Loucy (cell line): ENCODE measurements around the gene TENT4A.

Experiments
- H2AFZ ChIP-seq: fragments of 200-600 bp; sonication (generic); 2 replicates; pipeline ENCODE4 v1.6.0; 2016; ENCODE audit warnings: antibody characterized with exemption, mild to moderate bottlenecking, low read length, moderate library complexity
- H3F3A ChIP-seq: fragments of 200-600 bp; 2 replicates; pipeline ENCODE4 v1.6.0; 2016; ENCODE audit warnings: antibody characterized with exemption, low read depth, mild to moderate bottlenecking
- H3K27me3 ChIP-seq: fragments of 200-600 bp; sonication (generic); 2 replicates; pipeline ENCODE4 v1.6.1; 2014; ENCODE audit warnings: low read length, mild to moderate bottlenecking; ENCODE audit not compliant: insufficient read depth, poor library complexity, severe bottlenecking
- H3K36me3 ChIP-seq: fragments of 200-600 bp; sonication (generic); 2 replicates; pipeline ENCODE4 v1.6.1; 2016; ENCODE audit warnings: low read length; ENCODE audit not compliant: insufficient read depth
- H3K4me1 ChIP-seq: fragments of 200-600 bp; sonication (generic); 2 replicates; pipeline ENCODE4 v1.5.1; 2014; ENCODE audit warnings: low read length, mild to moderate bottlenecking; ENCODE audit not compliant: insufficient read depth, poor library complexity, severe bottlenecking
- H3K4me2 ChIP-seq: fragments of 200-600 bp; sonication (generic); 2 replicates; pipeline ENCODE4 v1.6.0; 2014; ENCODE audit warnings: antibody characterized with exemption, low read length, low read depth, mild to moderate bottlenecking; ENCODE audit not compliant: poor library complexity, severe bottlenecking
- H3K4me3 ChIP-seq: fragments of 200-600 bp; sonication (generic); 2 replicates; pipeline ENCODE4 v1.5.1; 2014; ENCODE audit warnings: low read length, mild to moderate bottlenecking, mixed read lengths; ENCODE audit not compliant: poor library complexity, severe bottlenecking
- H3K79me2 ChIP-seq: fragments of 200-600 bp; sonication (generic); 2 replicates; pipeline ENCODE4 v1.6.1; 2014; ENCODE audit warnings: low read length; ENCODE audit not compliant: insufficient read depth
- H3K9ac ChIP-seq: fragments of 200-600 bp; sonication (generic); 2 replicates; pipeline ENCODE4 v1.6.0; 2014; ENCODE audit warnings: mild to moderate bottlenecking, low read depth, low read length, moderate library complexity; ENCODE audit not compliant: poor library complexity, severe bottlenecking
- H3K9me2 ChIP-seq: fragments of 200-600 bp; sonication (generic); replicated peaks from 2 replicates; pipeline ENCODE4 v1.6.1; 2016; ENCODE audit warnings: low read depth, low read length, mixed read lengths
- H3K9me3 ChIP-seq: fragments of 200-600 bp; sonication (generic); 2 replicates; pipeline ENCODE4 v1.6.1; 2014; ENCODE audit warnings: mild to moderate bottlenecking, antibody characterized with exemption, low read length, low read depth; ENCODE audit not compliant: insufficient read depth
- H4K20me1 ChIP-seq: fragments of 200-600 bp; sonication (generic); 2 replicates; pipeline ENCODE4 v1.6.0; 2014; ENCODE audit warnings: antibody characterized with exemption, low read length, mild to moderate bottlenecking; ENCODE audit not compliant: insufficient read depth, poor library complexity, severe bottlenecking
- EZH2phosphoT487 ChIP-seq: fragments of 200-600 bp; IDR thresholded peaks from 2 replicates; pipeline ENCODE4 v1.6.1; 2018; ENCODE audit warnings: antibody characterized with exemption, mild to moderate bottlenecking, moderate library complexity, borderline replicate concordance
- TF ChIP-seq, protein P1 (sequence below): fragments of 200-600 bp; sonication (generic); conservative IDR thresholded peaks from 2 replicates; pipeline ENCODE4 v1.5.1; 2014; ENCODE audit warnings: mild to moderate bottlenecking, antibody characterized with exemption, low read length

TENT4A gene

DNA sequence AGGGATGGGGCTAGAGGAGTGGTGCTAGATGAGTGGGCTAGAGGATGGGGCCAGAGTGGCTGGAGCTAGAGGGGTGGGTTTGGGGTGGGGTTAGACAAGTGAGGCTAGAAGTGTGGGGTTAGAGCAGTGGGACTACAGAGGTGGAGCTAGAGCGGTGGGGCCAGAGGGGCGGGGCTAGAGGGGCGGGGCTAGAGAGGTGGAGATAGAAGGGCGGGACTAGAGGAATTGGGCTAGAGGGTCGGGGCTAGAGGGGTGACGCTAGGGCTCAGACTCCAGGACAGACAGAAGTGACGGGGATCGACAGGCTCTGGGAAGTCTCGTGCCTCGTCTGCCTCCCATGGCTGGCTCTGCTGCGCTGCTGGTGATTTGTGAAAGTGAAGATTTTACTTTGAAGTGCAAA is 31.0 kb upstream of the TENT4A start:
- Histone ChIP-seq H3F3A (no peaks in the 10 kb centered on the region), H3K4me2 (no peak overlapping the region), H2AFZ (no peak overlapping the region), H3K79me2 (no peaks in the 10 kb centered on the region), H3K9me3 (no peaks in the 10 kb centered on the region; the same call in 1 of the 2 replicates), H4K20me1 (no peaks in the 10 kb centered on the region), H3K4me1 (no peaks in the 10 kb centered on the region), H3K4me3 (no peak overlapping the region), H3K9ac (no peak overlapping the region), H3K27me3 (no peaks in the 10 kb centered on the region), H3K9me2 (no peaks in the 10 kb centered on the region), H3K36me3 (no peaks in the 10 kb centered on the region)
- TF ChIP-seq EZH2phosphoT487: no peak
- TF ChIP-seq, protein P1, sequence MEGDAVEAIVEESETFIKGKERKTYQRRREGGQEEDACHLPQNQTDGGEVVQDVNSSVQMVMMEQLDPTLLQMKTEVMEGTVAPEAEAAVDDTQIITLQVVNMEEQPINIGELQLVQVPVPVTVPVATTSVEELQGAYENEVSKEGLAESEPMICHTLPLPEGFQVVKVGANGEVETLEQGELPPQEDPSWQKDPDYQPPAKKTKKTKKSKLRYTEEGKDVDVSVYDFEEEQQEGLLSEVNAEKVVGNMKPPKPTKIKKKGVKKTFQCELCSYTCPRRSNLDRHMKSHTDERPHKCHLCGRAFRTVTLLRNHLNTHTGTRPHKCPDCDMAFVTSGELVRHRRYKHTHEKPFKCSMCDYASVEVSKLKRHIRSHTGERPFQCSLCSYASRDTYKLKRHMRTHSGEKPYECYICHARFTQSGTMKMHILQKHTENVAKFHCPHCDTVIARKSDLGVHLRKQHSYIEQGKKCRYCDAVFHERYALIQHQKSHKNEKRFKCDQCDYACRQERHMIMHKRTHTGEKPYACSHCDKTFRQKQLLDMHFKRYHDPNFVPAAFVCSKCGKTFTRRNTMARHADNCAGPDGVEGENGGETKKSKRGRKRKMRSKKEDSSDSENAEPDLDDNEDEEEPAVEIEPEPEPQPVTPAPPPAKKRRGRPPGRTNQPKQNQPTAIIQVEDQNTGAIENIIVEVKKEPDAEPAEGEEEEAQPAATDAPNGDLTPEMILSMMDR: no peak

DNA sequence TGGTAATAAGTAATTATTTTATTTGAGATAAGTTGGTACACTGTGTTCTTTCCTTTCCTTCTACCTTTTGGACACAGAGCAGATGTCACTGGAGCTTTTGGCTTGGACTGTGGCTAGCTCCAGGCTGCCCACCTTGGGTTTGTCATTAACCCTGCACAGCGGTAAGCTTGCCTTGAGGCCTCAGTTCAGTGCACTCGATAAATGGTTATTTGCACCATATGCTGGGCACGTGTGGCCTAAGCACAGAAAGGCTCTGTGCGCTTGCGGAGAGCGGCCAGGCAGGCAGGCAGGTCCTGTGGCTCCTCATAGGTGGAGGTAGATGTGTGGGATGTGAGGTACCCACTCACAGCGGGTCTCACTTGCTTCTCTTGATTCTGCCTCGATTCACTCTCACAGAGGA is 30.0 kb upstream of the TENT4A start:
- Histone ChIP-seq H3K4me3 (no peak overlapping the region), H3K9ac (no peak overlapping the region), H3K79me2 (no peaks in the 10 kb centered on the region), H3K9me2 (no peaks in the 10 kb centered on the region), H4K20me1 (no peaks in the 10 kb centered on the region), H3K9me3 (no peaks in the 10 kb centered on the region; the same call in 1 of the 2 replicates), H3K36me3 (no peaks in the 10 kb centered on the region), H3F3A (no peaks in the 10 kb centered on the region), H2AFZ (no peak overlapping the region), H3K4me2 (no peak overlapping the region), H3K4me1 (no peaks in the 10 kb centered on the region), H3K27me3 (no peaks in the 10 kb centered on the region)
- TF ChIP-seq, protein P1: no peak
- no peak for TF ChIP-seq EZH2phosphoT487

GRCh38 chr5:6684075-6684474 is 29.2 kb upstream of the TENT4A start:
- no peaks in the 10 kb centered on the region for H3K9me2 ChIP-seq
- no peaks in the 10 kb centered on the region for H3F3A ChIP-seq
- H4K20me1 ChIP-seq: no peaks in the 10 kb centered on the region
- no peaks in the 10 kb centered on the region for H3K4me1 ChIP-seq
- no peaks in the 10 kb centered on the region; the same call in 1 of the 2 replicates for H3K9me3 ChIP-seq
- H3K9ac ChIP-seq: no peak overlapping the region
- H3K4me3 ChIP-seq: no peak overlapping the region
- H3K36me3 ChIP-seq: no peaks in the 10 kb centered on the region
- H3K79me2 ChIP-seq: no peaks in the 10 kb centered on the region
- TF ChIP-seq, protein P1: no peak
- no peak for TF ChIP-seq EZH2phosphoT487
- no peak overlapping the region for H3K4me2 ChIP-seq
- no peak overlapping the region for H2AFZ ChIP-seq
- H3K27me3 ChIP-seq: no peaks in the 10 kb centered on the region
